Hematopoietic multipotent progenitor cell treated with erythropoietin and hydrocortisone succinate and interleukin-3 and kit ligand, for 6 days (in vitro differentiated cells): ENCODE data around the gene CACNA1C.
A peak's percentile ranks its signal among the peaks of the same experiment; 100 is the strongest.
"Not testable (repeated sequence)": the region's sequence is repeated elsewhere in the genome, so short reads cannot be mapped to it uniquely, and the experiment has no call there.

Source experiments
- DNase-seq: peaks from one replicate; pipeline ENCODE4 v3.0.0-alpha.2; 2015

Gene CACNA1C

GRCh38 chr12:2113119-2113912, 60.5 kb downstream of the CACNA1C start:
- DNase-seq = no peak

GRCh38 chr12:2114071-2114470, 61.3 kb downstream of the CACNA1C start:
- DNase-seq = no peak

DNA sequence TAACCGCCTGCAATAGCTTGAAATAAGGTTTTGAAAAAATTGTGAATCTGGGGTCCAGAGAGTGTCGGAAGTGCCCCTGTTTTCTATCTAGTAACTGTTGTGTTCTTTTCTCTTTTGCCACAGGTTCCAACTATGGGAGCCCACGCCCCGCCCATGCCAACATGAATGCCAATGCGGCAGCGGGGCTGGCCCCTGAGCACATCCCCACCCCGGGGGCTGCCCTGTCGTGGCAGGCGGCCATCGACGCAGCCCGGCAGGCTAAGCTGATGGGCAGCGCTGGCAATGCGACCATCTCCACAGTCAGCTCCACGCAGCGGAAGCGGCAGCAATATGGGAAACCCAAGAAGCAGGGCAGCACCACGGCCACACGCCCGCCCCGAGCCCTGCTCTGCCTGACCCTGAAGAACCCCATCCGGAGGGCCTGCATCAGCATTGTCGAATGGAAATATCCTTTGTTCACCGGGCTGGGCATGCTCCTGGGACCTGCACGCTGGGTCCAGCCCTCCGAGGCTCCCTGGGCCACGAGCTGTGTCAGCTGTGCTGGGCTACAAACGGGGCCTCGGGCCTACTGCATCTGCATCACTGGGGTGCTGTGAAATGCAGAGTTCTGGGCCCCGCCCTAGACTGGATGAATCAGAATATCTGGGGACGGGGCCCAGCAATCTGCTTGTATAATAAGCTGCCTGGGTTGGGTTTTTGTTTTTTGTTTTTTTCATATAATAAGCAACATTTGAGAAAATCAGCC, 62.5 kb downstream of the CACNA1C start:
- DNase-seq = no peak

- no peak for DNase-seq
These were observed 64.8 kb downstream of the CACNA1C start for GRCh38 chr12:2117541-2117940.

- DNase-seq = peak; percentile 17
These were observed 65.3 kb downstream of the CACNA1C start for GRCh38 chr12:2118061-2118460.

- no peak for DNase-seq
These were observed 65.9 kb downstream of the CACNA1C start for GRCh38 chr12:2118481-2119255.

- DNase-seq = no peak
These were observed 66.5 kb downstream of the CACNA1C start for GRCh38 chr12:2119266-2119665.

DNA sequence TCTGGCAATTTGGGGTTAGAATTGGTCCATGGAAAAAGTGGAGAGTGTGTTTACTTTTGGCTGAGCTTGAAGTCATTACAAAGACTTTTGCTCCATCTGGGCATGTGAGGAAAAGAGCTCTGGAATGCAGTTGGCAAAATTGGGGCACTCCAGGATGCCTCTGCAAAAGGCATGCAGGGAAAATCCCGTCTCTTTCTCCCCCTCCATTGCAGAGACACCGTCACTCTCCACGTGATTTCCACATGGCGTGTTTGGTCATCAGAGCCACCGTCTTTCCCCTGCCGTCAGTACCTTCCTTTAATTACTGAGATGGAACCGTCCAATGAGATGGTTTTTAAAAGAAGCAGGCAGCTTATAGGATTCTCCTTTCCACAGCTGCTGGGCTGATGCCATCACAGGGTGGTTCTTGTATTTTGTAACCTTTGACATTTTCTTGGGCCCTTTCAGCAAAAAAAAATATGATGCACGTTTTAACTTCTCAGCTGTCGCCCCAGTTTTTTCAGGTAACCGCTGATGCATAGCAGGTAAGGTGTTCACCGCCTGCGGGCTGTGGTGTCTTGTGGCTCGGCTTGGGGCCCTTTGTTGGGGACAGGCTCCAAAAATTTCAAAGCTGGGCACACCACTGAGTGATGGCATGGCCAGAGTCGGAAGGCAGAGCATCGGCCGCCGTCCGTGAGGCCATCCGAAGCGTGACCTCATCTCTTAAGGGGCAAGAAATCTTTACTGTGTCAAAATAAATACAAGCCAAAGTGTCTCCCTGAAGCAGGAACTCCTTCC, 68.4 kb downstream of the CACNA1C start:
- no peak for DNase-seq

GRCh38 chr12:2124466-2125023, 71.8 kb downstream of the CACNA1C start:
- no peak for DNase-seq

GRCh38 chr12:2125651-2126522, 73.1 kb downstream of the CACNA1C start:
- DNase-seq = no peak

DNA sequence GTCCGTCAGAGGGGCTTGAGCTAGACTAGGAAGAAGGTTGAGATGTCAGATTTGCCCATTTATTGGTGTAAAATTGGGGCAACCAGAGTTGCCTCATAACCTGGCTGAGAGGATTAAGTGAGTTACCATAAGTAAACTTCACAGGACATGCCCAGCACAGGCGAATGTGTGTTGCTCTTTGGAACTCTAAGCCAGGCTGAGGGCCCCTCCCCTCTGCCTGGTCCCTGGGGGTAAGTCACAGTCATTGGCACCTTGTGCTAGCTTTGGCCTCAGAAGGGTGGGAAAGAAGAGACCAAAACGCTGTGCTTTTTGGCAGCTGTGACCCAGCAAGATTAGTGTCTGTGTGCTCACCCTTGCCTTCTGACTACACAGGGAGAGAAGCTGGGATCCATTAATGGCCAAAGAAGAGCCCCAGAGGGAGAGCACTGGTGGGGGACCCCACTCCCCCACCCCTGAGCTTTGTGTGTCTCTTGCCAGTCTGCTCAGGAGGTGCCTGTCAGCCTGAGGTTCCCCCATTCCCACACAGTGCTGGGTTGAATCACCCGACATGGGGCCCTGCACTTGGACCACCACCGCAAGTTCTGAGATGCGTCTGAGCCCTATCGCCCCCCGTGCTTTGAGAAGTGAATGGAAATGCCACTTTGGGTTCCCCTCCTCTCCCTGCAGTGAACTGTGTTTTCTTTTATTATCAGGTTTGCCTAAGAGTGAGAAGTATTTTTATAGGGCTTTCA, 74.1 kb downstream of the CACNA1C start:
- no peak for DNase-seq

- no peak for DNase-seq
These were observed 76.3 kb downstream of the CACNA1C start for GRCh38 chr12:2129076-2129475.

DNA sequence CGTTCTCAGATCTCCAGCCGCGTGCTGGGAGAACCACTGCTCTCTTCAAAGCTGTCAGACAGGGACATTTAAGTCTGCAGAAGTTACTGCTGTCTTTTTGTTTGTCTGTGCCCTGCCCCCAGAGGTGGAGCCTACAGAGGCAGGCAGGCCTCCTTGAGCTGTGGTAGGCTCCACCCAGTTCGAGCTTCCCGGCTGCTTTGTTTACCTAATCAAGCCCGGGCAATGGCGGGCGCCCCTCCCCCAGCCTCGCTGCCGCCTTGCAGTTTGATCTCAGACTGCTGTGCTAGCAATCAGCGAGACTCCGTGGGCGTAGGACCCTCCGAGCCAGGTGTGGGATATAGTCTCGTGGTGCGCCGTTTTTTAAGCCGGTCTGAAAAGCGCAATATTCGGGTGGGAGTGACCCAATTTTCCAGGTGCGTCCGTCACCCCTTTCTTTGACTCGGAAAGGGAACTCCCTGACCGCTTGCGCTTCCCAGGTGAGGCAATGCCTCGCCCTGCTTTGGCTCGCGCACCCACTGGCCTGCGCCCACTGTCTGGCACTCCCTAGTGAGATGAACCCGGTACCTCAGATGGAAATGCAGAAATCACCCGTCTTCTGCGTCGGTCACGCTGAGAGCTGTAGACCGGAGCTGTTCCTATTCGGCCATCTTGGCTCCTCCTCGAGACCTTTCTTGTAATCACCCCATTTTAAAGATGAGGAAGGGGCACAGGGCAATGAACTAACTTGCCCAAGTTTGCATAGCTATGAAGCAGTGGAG, 83.1 kb downstream of the CACNA1C start:
- not testable (repeated sequence) for DNase-seq

GRCh38 chr12:2136901-2137300, 84.1 kb downstream of the CACNA1C start:
- no peak for DNase-seq

DNA sequence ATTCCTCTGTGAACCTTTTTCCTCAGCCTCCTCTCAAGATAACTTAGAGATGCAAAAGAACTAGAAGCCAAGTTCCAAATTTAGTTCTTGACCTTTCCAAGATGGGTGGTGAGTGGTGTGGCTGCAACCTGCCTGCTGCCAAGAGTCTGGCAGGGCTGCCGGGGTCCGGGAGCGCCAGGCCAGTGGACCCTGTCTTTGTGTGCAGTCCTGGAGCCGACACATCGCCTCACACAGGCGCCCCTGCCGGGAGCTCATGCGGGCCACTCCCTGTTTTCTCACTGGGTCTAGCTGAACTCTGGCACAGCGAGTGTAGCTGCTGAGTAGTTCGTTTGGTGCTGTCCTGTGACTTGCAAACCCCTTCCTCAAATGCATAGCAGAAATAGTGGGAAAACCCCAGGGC, 84.9 kb downstream of the CACNA1C start:
- no peak for DNase-seq

DNA sequence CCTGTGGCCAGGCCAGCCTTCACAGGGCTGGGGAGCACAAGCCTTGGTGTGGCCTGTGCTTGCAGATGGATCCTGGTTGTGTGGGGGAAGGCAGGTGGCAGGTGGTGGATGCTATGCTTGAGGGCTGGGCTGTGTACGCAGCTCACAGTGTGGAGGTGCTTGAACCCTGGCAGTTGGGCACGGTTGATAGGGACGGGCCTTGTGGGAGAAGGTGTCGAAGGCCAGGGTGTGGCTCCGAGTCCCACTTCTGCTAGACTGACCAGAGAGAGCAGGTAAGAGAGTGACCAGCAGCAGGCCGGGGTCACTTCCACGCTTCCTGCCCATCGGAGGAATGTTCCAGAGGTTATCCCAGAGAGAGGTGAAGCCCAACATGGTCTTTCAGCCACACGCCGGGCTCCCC, 85.5 kb downstream of the CACNA1C start:
- no peak for DNase-seq

GRCh38 chr12:2138871-2139308, 86.1 kb downstream of the CACNA1C start:
- no peak for DNase-seq

DNA sequence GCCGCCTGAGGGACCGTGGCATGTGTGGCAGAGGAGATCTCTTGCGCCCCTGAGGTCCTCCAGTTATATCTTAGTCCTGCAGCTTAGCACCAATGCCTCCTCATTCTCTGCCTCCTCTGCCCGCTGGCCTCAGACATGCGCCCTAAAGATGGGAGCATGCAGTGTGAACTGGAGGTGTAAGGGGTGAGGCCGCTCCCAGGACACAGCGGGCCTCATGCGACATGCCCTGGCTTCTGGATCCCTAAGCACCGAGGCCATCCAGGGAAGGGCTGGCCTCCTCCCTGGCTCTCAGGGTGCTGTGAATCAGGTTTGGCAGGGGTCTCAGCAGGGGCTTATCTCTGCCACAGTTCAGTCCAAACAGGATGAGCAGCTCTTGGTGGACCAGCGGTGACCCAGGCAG, 86.9 kb downstream of the CACNA1C start:
- no peak for DNase-seq

DNA sequence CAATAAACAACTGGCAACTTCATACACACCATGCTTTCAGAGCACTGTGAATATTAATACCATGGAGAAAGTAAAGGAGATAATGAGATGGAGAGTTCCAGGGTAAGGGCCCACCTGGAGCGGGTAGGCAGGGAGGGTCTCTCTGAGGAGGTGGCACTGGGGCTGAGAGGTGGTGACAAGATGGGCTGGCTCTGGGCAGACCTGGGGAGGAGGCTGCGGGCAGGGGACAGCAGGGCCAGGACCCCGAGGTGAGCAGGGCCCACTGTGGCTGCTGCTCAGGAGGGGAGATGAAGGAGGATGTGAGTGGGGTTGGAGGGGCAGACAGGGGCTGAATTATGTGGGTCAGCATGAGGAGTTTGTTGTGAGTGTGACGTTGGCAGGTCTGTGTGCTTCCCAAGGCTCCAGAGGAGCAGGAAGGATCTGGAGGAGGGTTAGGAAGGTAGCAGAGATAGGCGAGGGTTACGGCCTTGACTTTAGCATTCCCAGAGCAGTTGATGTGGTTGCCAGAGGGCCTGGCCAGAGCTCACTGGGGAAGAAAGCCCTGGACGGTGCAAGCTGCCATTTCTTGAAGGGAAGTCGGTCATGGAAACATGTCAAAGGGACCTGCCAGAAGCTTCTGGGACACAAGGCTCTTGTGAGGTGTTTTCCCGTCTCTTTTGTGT, 88.2 kb downstream of the CACNA1C start:
- no peak for DNase-seq
